ENCODE results near the gene TBCD.

Gene TBCD

DNA sequence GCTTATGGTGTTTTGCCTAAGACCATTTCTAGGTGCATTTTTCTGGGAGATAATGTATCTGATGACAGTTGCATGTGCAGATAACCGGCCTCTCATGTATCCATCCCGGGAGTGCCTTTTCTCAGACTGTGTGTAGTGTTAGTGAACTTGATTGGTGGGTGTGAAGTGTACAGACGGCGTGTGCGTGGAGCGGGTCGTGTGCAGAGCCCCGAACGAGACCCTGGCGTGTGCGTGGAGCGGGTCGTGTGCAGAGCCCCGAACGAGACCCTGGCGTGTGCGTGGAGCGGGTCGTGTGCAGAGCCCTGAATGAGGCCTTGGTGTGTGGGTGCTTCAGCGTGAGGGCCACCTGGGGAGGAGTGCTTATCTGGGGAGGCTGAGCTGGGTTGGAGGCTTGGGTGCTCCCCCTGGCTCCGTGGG lies 116.9 kb downstream of the TBCD start:
- H3K4me3 ChIP-seq (ENCODE audit: low read depth, low read length), result no peak overlapping the region
- in situ Hi-C loops (cut with HindIII; ENCODE audit: low sequenced_read_pairs), result no loop called here
- TF ChIP-seq, protein P1, sequence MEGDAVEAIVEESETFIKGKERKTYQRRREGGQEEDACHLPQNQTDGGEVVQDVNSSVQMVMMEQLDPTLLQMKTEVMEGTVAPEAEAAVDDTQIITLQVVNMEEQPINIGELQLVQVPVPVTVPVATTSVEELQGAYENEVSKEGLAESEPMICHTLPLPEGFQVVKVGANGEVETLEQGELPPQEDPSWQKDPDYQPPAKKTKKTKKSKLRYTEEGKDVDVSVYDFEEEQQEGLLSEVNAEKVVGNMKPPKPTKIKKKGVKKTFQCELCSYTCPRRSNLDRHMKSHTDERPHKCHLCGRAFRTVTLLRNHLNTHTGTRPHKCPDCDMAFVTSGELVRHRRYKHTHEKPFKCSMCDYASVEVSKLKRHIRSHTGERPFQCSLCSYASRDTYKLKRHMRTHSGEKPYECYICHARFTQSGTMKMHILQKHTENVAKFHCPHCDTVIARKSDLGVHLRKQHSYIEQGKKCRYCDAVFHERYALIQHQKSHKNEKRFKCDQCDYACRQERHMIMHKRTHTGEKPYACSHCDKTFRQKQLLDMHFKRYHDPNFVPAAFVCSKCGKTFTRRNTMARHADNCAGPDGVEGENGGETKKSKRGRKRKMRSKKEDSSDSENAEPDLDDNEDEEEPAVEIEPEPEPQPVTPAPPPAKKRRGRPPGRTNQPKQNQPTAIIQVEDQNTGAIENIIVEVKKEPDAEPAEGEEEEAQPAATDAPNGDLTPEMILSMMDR (IDR thresholded peaks at IDR 0.05; ENCODE audit: low read depth, low read length, missing control alignments), result no peak
- DNase-seq (ENCODE audit: low read depth), result no peak

GRCh38 chr17:82869536-82869935 lies 117.7 kb downstream of the TBCD start:
- DNase-seq (ENCODE audit: low read depth), result no peak
- TF ChIP-seq, protein P1 (IDR thresholded peaks at IDR 0.05; ENCODE audit: low read depth, low read length, missing control alignments), result no peak
- in situ Hi-C loops (cut with HindIII; ENCODE audit: low sequenced_read_pairs), result no loop called here
- no peak overlapping the region for H3K4me3 ChIP-seq (ENCODE audit: low read depth, low read length)

DNA sequence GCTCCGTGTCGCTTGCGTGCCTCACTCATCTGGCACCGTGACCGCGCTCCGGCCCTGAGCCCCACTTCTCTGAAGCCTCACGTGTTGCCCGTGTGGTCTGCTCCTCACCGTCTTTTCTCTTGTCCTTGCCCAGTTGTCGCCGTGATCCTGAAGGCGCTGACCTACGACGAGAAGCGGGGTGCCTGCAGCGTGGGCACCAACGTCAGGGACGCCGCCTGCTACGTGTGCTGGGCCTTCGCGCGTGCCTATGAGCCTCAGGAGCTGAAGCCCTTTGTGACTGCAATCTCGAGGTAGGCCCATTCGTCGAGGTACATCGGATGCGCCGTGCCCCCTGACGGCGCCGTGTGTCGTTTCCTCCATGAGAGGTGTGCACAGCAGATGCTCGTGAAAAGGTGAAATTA lies 118.2 kb downstream of the TBCD start:
- no peak for DNase-seq (ENCODE audit: low read depth)
- TF ChIP-seq, protein P1 (IDR thresholded peaks at IDR 0.05; ENCODE audit: low read depth, low read length, missing control alignments), result no peak
- H3K4me3 ChIP-seq (ENCODE audit: low read depth, low read length), result no peak overlapping the region
- in situ Hi-C loops (cut with HindIII; ENCODE audit: low sequenced_read_pairs), result no loop called here

DNA sequence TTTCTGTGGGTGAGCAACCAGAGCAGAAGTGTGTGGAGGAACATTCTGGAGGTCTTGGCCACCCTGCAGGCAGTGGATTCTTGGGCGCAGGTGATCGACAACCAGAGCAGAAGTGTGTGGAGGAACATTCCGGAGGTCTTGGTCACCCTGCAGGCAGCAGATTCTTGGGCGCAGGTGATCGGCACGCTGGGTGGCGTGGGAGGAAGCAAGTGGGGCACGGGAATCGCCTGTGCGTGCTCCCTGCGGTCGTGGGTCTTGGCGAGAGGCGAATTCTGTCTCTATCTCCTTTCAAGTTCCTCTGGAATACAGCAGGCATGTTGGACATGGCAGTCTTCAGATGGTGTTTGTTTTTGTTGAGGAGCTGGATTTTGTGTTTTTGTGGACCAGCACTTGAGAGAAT lies 118.7 kb downstream of the TBCD start:
- in situ Hi-C loops (cut with HindIII; ENCODE audit: low sequenced_read_pairs), result no loop called here
- DNase-seq (ENCODE audit: low read depth), result no peak
- TF ChIP-seq, protein P1 (IDR thresholded peaks at IDR 0.05; ENCODE audit: low read depth, low read length, missing control alignments), result no peak
- no peak overlapping the region for H3K4me3 ChIP-seq (ENCODE audit: low read depth, low read length)

- in situ Hi-C loops (cut with HindIII; ENCODE audit: low sequenced_read_pairs), result no loop called here
- no peak overlapping the region for H3K4me3 ChIP-seq (ENCODE audit: low read depth, low read length)
- DNase-seq (ENCODE audit: low read depth), result no peak
- TF ChIP-seq, protein P1 (IDR thresholded peaks at IDR 0.05; ENCODE audit: low read depth, low read length, missing control alignments), result no peak
Observed at GRCh38 chr17:82871056-82871775, 119.4 kb downstream of the TBCD start.

- no peak overlapping the region for H3K4me3 ChIP-seq (ENCODE audit: low read depth, low read length)
- in situ Hi-C loops (cut with HindIII; ENCODE audit: low sequenced_read_pairs), result no loop called here
- DNase-seq (ENCODE audit: low read depth), result no peak
- TF ChIP-seq, protein P1 (IDR thresholded peaks at IDR 0.05; ENCODE audit: low read depth, low read length, missing control alignments), result no peak
Observed at GRCh38 chr17:82871776-82872561, 120.1 kb downstream of the TBCD start.

Data from astrocyte of the cerebellum (primary cell).